MM.1S (cell line): ENCODE data around the gene IZUMO1.
A peak's percentile ranks its signal among the peaks of the same experiment; 100 is the strongest.

Experiments
- DNase-seq: peaks from one replicate; pipeline ENCODE4 v3.0.0-alpha.2; 2015
- H2AFZ ChIP-seq: fragments of 300-600 bp; sonication (generic); 2 replicates; pipeline ENCODE4 v1.6.0; 2016; ENCODE audit warnings: antibody characterized with exemption, low read length
- H3F3A ChIP-seq: fragments of 300-600 bp; sonication (generic); 2 replicates; pipeline ENCODE4 v1.6.1; 2016; ENCODE audit warnings: mild to moderate bottlenecking, antibody characterized with exemption, low read length, moderate library complexity, mixed read lengths; ENCODE audit not compliant: insufficient read depth
- H3K27ac ChIP-seq: fragments of 300-600 bp; sonication (generic); 2 replicates; pipeline ENCODE4 v1.5.1; 2016; ENCODE audit warnings: mild to moderate bottlenecking, low read length
- H3K27me3 ChIP-seq: fragments of 300-600 bp; sonication (generic); replicated peaks from 2 replicates; pipeline ENCODE4 v1.6.0; 2016; ENCODE audit warnings: low read length; ENCODE audit not compliant: insufficient read depth
- H3K36me3 ChIP-seq: fragments of 300-600 bp; sonication (generic); replicated peaks from 2 replicates; pipeline ENCODE4 v1.6.1; 2016; ENCODE audit warnings: mild to moderate bottlenecking, low read length, mixed read lengths; ENCODE audit not compliant: insufficient read depth
- H3K4me1 ChIP-seq: fragments of 300-600 bp; sonication (generic); 2 replicates; pipeline ENCODE4 v1.6.1; 2016; ENCODE audit warnings: low read length, mixed read lengths
- H3K4me2 ChIP-seq: fragments of 300-600 bp; sonication (generic); 2 replicates; pipeline ENCODE4 v1.6.0; 2016; ENCODE audit warnings: low read depth, low read length
- H3K4me3 ChIP-seq: fragments of 300-600 bp; sonication (generic); 2 replicates; pipeline ENCODE4 v1.5.1; 2016; ENCODE audit warnings: low read length, mixed read lengths
- H3K79me2 ChIP-seq: fragments of 300-600 bp; sonication (generic); 2 replicates; pipeline ENCODE4 v1.6.1; 2016; ENCODE audit warnings: mixed run types, low read length, mixed read lengths
- H3K9ac ChIP-seq: fragments of 300-600 bp; sonication (generic); 2 replicates; pipeline ENCODE4 v1.6.1; 2016; ENCODE audit warnings: low read length, mixed read lengths
- H3K9me2 ChIP-seq: fragments of 300-600 bp; sonication (generic); replicated peaks from 2 replicates; pipeline ENCODE4 v1.6.1; 2016; ENCODE audit warnings: mild to moderate bottlenecking, low read length, mixed read lengths; ENCODE audit not compliant: insufficient read depth
- H3K9me3 ChIP-seq: fragments of 300-600 bp; sonication (generic); replicated peaks from 2 replicates; pipeline ENCODE4 v1.6.1; 2016; ENCODE audit warnings: mild to moderate bottlenecking, low read length, mixed read lengths; ENCODE audit not compliant: insufficient read depth
- H4K20me1 ChIP-seq: fragments of 300-600 bp; sonication (generic); 2 replicates; pipeline ENCODE4 v1.6.1; 2016; ENCODE audit warnings: mild to moderate bottlenecking, low read length, moderate library complexity, mixed read lengths; ENCODE audit not compliant: insufficient read depth
- EZH2 ChIP-seq: fragments of 300-600 bp; sonication (generic); optimal IDR thresholded peaks from 2 replicates; pipeline ENCODE3; 2017; ENCODE audit warnings: low read depth, mild to moderate bottlenecking, antibody characterized with exemption, low read length, mixed read lengths
- EZH2phosphoT487 ChIP-seq: fragments of 300-600 bp; sonication (generic); IDR thresholded peaks from 2 replicates; pipeline ENCODE4 v1.6.1; 2018; ENCODE audit warnings: antibody characterized with exemption, low read length
- TF ChIP-seq, protein P1 (sequence below): fragments of 300-600 bp; sonication (generic); IDR thresholded peaks from 2 replicates; pipeline ENCODE4 v1.5.1; 2016; ENCODE audit warnings: antibody characterized with exemption, low read length, mixed read lengths

Gene IZUMO1

DNA sequence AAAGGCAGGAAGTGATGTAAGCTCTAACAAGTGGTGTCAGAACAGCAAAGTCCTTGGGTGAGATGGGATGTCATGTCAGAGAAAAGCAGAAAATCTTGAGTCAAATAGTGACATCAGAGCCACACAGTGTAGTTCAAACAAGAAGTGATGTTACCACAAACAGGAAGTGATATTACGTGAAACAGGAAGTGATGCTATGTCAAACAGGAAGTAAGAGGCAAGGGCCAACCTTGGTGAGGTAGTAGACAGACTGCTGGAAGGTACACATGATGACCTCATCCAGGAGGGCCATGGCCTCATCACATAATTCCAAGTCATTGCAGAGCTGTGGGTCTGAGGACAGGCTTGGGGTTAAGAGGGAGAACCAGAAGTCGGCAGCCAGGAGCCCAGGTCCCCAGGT, 20.2 kb downstream of the IZUMO1 start:
- Histone ChIP-seq H3K4me2 (no peak overlapping the region; the same call in 1 of the 2 replicates), H3K27ac (no peak overlapping the region), H3K4me1 (no peaks in the 10 kb centered on the region), H3K9me3 (no peaks in the 10 kb centered on the region), H3K36me3 (no peaks in the 10 kb centered on the region), H3K27me3 (peaks cover 57% of the 10 kb centered on the region), H3K9ac (no peak overlapping the region), H4K20me1 (no peaks in the 10 kb centered on the region), H3F3A (no peaks in the 10 kb centered on the region), H2AFZ (0 out of 2 replicates have a peak overlapping the region, but pooled peaks have one; percentile 19), H3K79me2 (no peaks in the 10 kb centered on the region), H3K9me2 (no peaks in the 10 kb centered on the region), H3K4me3 (no peak overlapping the region)
- DNase-seq, result no peak
- TF ChIP-seq EZH2 (no peak), EZH2phosphoT487 (no peak)
- TF ChIP-seq, protein P1, sequence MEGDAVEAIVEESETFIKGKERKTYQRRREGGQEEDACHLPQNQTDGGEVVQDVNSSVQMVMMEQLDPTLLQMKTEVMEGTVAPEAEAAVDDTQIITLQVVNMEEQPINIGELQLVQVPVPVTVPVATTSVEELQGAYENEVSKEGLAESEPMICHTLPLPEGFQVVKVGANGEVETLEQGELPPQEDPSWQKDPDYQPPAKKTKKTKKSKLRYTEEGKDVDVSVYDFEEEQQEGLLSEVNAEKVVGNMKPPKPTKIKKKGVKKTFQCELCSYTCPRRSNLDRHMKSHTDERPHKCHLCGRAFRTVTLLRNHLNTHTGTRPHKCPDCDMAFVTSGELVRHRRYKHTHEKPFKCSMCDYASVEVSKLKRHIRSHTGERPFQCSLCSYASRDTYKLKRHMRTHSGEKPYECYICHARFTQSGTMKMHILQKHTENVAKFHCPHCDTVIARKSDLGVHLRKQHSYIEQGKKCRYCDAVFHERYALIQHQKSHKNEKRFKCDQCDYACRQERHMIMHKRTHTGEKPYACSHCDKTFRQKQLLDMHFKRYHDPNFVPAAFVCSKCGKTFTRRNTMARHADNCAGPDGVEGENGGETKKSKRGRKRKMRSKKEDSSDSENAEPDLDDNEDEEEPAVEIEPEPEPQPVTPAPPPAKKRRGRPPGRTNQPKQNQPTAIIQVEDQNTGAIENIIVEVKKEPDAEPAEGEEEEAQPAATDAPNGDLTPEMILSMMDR, result no peak

DNA sequence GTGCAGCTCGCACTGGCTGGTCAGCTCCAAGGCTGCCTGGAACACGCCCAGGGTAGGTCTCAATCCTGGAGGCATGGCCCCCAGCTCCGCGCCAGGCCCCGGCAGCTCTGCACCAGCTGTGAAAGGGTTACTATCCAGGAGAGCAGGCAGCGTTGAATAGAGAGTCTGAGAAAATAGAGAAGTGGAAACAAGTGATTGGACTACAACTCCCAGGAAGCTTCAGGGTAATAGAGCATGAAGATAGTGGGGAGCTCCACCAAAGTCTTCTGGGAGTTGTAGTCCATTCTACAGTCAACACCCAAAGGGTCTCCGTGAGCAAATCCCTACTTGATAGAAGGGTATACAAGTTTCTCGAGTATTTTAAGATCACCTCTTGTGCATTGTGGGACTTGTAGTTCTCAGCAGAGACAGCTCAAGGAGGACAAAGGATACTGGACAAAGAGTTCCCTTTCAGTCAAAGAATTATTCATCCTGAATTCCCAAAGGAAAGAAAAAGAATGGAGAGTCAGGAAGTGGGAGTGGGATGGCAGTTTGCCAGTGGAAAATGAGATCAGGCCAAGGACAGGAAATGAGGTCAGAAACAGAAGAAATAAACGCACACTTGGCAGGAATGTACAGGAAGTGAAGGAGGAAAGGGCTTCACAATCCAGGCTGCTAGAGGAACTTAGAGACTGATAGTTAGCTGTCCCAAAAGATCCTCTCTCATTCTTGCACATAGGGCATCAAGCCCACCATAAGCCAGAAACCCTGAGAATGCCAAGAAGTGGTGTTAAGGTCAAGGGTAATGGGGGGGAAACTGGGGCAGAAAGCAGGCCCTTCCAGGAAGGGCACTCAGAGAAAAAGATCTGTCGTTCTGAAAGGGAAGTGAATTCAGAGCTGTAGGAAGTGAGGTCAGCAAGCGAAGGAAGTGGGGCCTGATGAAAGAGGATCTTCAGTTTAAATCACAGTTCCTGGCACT, 21.6 kb downstream of the IZUMO1 start:
- no peak overlapping the region for H3K9ac ChIP-seq
- H3K79me2 ChIP-seq, result no peaks in the 10 kb centered on the region
- no peaks in the 10 kb centered on the region for H3F3A ChIP-seq
- no peaks in the 10 kb centered on the region for H3K36me3 ChIP-seq
- H4K20me1 ChIP-seq, result no peaks in the 10 kb centered on the region
- no peak overlapping the region for H3K27ac ChIP-seq
- H3K9me3 ChIP-seq, result no peaks in the 10 kb centered on the region
- DNase-seq, result peak; percentile 45
- no peak overlapping the region for H2AFZ ChIP-seq
- no peak for TF ChIP-seq EZH2phosphoT487
- TF ChIP-seq, protein P1, result no peak
- no peak for TF ChIP-seq EZH2
- H3K27me3 ChIP-seq, result peaks cover 44% of the 10 kb centered on the region
- peaks cover 6% of the 10 kb centered on the region; the same call in 1 of the 2 replicates for H3K4me1 ChIP-seq
- H3K9me2 ChIP-seq, result no peaks in the 10 kb centered on the region
- peak overlapping the region; percentile 11; the same call in 1 of the 2 replicates for H3K4me2 ChIP-seq
- no peak overlapping the region for H3K4me3 ChIP-seq

DNA sequence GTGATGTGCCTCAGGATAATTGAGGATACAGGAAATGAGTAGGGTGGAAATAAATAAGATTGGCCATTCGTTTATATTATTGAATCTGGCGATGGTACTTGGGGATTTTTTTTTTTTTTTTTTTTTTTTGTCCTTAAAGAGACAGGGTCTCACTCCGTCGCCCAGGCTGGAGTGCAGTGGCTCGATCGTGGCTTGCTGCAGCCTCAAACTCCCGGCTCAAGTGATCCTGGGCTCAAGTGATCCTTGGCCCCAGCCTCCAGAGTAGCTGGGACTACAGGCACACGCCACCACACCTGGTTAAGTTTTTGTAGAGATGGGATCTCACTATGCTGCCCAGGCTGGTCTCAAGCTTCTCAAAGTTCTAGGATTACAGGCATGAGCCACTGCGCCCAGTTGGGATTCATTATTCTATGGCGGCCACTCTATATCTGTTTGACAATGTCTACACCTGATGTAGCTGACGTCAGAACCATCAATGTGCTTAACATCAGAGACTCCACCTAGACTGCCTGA, 24.5 kb downstream of the IZUMO1 start:
- Histone ChIP-seq H3K79me2 (no peaks in the 10 kb centered on the region), H3K27ac (no peak overlapping the region), H3K9ac (no peak overlapping the region), H3F3A (no peaks in the 10 kb centered on the region), H3K4me3 (no peak overlapping the region), H2AFZ (no peak overlapping the region), H3K36me3 (no peaks in the 10 kb centered on the region), H4K20me1 (no peaks in the 10 kb centered on the region), H3K4me1 (peaks cover 6% of the 10 kb centered on the region; the same call in 1 of the 2 replicates), H3K9me3 (no peaks in the 10 kb centered on the region), H3K4me2 (no peak overlapping the region), H3K27me3 (peaks cover 38% of the 10 kb centered on the region), H3K9me2 (no peaks in the 10 kb centered on the region)
- TF ChIP-seq EZH2 (no peak), EZH2phosphoT487 (no peak)
- TF ChIP-seq, protein P1, result no peak
- DNase-seq, result no peak
